Activated CD8-positive, alpha-beta T cell treated with anti-CD3 and anti-CD28 coated beads for 36 hours (primary cell): ENCODE results near the gene MTMR10. TPM values are rescaled to one million over a fixed set of nuclear protein-coding genes. Genes with fewer than 3 reads are reported as not detected.

Experiments used
- ATAC-seq: fragments of 200-7000 bp; cut with Tn5 transposase; one replicate; pipeline ENCODE4 v1.10.0; 2021; ENCODE audit warnings: mild to moderate bottlenecking, moderate library complexity
- CTCF ChIA-PET: fragments of 350-600 bp; sonication (Branson Sonifier 250); formaldehyde crosslinking; loops from one replicate; lab custom pipeline; 2021; ENCODE audit warnings: antibody characterized with exemption; lab: Charles Lee
- POLR2A ChIA-PET: fragments of 350-600 bp; sonication (Branson Sonifier 250); formaldehyde crosslinking; loops from one replicate; lab custom pipeline; 2021; ENCODE audit warnings: antibody characterized with exemption; lab: Charles Lee
- DNase-seq: peaks from one replicate; pipeline ENCODE4 v3.0.0-alpha.2; 2020
- H3K27ac Mint-ChIP-seq: one replicate; pipeline ENCODE4 v1.8.0; 2021; ENCODE audit warnings: mild to moderate bottlenecking, mixed read lengths
- H3K27me3 Mint-ChIP-seq: one replicate; pipeline ENCODE4 v1.8.0; 2021; ENCODE audit warnings: mixed read lengths
- H3K36me3 Mint-ChIP-seq: one replicate; pipeline ENCODE4 v1.8.0; 2021; ENCODE audit warnings: low read depth, mixed read lengths
- H3K4me1 Mint-ChIP-seq: one replicate; pipeline ENCODE4 v1.8.0; 2021; ENCODE audit warnings: low read depth, mixed read lengths
- H3K4me3 Mint-ChIP-seq: one replicate; pipeline ENCODE4 v1.8.0; 2021; ENCODE audit warnings: mild to moderate bottlenecking, moderate library complexity, mixed read lengths
- H3K9me3 Mint-ChIP-seq: one replicate; pipeline ENCODE4 v1.8.0; 2021; ENCODE audit warnings: mixed read lengths
- intact Hi-C: fragments of 100-400 bp; cut with micrococcal nuclease; formaldehyde crosslinking; loops from one replicate; pipeline ENCODE4 v1.10.0; 2022
- total RNA-seq, 2 experiments: library from RNA; stranded (reverse); gene quantifications; one replicate each; pipeline ENCODE4 v1.2.3, GENCODE V29; 2021
- TF ChIP-seq, protein P1 (sequence below): fragments of 200-600 bp; IDR thresholded peaks from one replicate; pipeline ENCODE4 v1.8.0; 2022; ENCODE audit warnings: antibody characterized with exemption, mild to moderate bottlenecking

MTMR10 gene
- total RNA-seq, 2 experiments from 2014 or later: 11.3 to 13.2 TPM

DNA sequence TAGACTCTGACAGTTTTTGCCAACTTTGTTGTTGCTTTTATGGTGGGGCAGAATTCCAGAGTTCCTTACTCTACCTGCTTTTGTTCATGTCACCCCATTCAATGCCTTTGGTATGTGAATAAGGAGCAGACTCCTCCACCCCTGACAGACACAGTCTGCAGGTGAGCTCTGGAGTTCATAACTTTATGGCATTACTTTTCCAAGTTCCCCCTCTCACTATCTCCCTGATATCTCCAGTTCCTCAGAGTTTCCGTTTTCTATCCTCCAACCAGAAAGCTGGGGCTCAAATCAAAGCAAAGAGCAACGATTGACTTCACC, 23.1 kb upstream of the MTMR10 start:
- Mint-ChIP-seq H3K36me3 (peaks cover 6% of the 10 kb centered on the region), H3K27ac (peak overlapping the region; percentile 57), H3K27me3 (no peaks in the 10 kb centered on the region), H3K4me3 (no peak overlapping the region), H3K9me3 (peaks cover 12% of the 10 kb centered on the region), H3K4me1 (peaks cover 17% of the 10 kb centered on the region)
- ATAC-seq (no peak), DNase-seq (no peak)
- ChIA-PET POLR2A (interaction anchor here (0.6 to 2.5 kb wide), 3 partner anchors 11 to 23 kb away, joined by 3 to 7 read pairs (median 4); partner anchors contain the start of gene MTMR10), CTCF (interaction anchor here (1.3 to 3.2 kb wide), 5 partner anchors 26 to 474 kb away, joined by 3 to 17 read pairs (median 3); no protein-coding TSS in a partner anchor)
- TF ChIP-seq, protein P1, sequence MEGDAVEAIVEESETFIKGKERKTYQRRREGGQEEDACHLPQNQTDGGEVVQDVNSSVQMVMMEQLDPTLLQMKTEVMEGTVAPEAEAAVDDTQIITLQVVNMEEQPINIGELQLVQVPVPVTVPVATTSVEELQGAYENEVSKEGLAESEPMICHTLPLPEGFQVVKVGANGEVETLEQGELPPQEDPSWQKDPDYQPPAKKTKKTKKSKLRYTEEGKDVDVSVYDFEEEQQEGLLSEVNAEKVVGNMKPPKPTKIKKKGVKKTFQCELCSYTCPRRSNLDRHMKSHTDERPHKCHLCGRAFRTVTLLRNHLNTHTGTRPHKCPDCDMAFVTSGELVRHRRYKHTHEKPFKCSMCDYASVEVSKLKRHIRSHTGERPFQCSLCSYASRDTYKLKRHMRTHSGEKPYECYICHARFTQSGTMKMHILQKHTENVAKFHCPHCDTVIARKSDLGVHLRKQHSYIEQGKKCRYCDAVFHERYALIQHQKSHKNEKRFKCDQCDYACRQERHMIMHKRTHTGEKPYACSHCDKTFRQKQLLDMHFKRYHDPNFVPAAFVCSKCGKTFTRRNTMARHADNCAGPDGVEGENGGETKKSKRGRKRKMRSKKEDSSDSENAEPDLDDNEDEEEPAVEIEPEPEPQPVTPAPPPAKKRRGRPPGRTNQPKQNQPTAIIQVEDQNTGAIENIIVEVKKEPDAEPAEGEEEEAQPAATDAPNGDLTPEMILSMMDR: no peak
- intact Hi-C loops: no loop called here

DNA sequence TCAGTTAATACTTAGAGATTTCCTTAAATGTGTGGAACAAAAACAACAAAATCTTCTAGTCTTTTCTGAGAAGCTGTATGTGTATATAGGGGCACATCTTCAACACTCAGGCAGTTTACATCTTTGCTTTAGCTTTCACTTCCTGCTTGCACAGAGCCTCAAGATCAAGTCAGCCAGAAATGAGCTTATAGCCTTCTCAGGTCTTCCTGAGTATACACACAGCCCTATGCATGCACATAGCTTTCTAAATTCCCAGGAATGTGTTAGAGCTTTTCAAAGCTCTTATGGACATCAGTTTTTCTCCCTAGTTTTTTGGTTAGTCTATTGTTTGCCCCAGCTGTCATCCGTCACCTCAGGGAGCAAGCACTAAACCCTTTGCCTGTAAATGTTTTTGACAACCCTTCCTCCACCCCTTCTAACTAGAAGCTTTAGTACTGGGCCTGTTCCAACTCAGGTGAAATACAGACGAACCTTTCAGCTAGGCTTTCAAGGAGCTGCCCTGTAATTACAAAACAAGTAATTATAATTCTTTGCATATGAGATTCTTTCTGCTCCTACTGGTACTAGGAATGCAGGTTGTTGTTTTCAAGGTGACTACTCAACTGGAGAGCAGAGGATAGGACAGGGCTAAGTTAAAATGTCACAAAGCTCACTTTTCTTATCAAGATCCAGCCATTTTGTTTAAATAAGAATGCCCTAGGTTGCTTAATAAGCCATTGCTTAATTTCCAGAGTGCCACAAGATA, 22.6 kb upstream of the MTMR10 start:
- Mint-ChIP-seq H3K27ac (peak overlapping the region; percentile 57), H3K9me3 (peaks cover 12% of the 10 kb centered on the region), H3K27me3 (no peaks in the 10 kb centered on the region), H3K4me3 (no peak overlapping the region), H3K36me3 (peaks cover 6% of the 10 kb centered on the region), H3K4me1 (peaks cover 17% of the 10 kb centered on the region)
- TF ChIP-seq, protein P1: no peak
- ChIA-PET CTCF (interaction anchor here (0.6 to 3.2 kb wide), 8 partner anchors 12 to 475 kb away, joined by 3 to 17 read pairs (median 3); no protein-coding TSS in a partner anchor), POLR2A (interaction anchor here (0.6 to 2.5 kb wide), 4 partner anchors 11 to 22 kb away, joined by 3 to 7 read pairs (median 4); partner anchors contain the start of gene MTMR10)
- DNase-seq (no peak), ATAC-seq (peak; percentile 68)
- intact Hi-C loops: no loop called here

DNA sequence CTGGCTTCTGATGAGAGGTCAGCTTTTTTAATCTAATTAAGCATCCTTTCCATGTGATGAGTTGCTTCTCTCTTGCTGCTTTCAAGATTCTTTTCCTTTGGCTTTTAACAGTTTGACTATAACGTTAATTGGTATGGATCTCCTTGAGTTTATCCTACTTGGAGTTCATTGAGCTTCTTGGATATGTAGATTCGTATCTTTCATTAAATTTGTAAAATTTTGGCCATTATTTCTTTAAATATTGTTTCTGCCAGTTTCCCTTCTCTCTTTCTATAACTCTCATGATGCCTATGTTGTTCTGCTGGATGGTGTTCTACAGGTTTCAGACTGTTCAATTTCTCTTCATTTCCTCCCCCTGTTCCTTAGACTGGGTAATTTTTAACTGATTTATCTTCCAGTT, 21.0 kb upstream of the MTMR10 start:
- DNase-seq (no peak), ATAC-seq (no peak)
- no peaks in the 10 kb centered on the region for H3K27me3 Mint-ChIP-seq
- H3K4me1 Mint-ChIP-seq: peaks cover 17% of the 10 kb centered on the region
- peaks cover 12% of the 10 kb centered on the region for H3K9me3 Mint-ChIP-seq
- POLR2A ChIA-PET: interaction anchor here (2.5 kb wide), 1 partner anchor 21 kb away, joined by 7 read pairs; the partner anchor contains the start of gene MTMR10
- H3K36me3 Mint-ChIP-seq: peaks cover 6% of the 10 kb centered on the region
- H3K27ac Mint-ChIP-seq: no peak overlapping the region
- CTCF ChIA-PET: interaction anchor here (0.6 to 1.3 kb wide), 2 partner anchors 14 to 154 kb away, joined by 3 to 4 read pairs; no protein-coding TSS in a partner anchor
- TF ChIP-seq, protein P1: no peak
- intact Hi-C loops: no loop called here
- H3K4me3 Mint-ChIP-seq: no peak overlapping the region

DNA sequence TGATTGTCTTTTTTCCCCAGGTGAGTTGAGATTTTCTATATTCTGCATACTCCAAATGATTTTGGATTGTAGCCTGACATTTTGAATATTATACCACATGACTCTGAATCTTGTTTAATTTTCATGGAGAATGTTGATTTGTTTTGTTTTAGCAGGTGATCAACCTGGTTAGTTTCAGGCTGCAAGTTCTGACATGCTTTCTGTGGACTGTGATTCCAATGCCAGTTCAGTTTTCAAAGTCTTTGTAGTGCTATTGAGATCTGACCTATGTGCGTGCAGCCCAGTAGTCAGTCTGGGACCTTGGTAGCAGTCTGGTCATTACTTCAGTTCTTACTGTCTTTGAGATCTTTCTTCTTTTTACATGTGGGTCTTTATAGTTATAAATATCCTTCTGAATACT, 18.6 kb upstream of the MTMR10 start:
- CTCF ChIA-PET: no interaction called here
- H3K27me3 Mint-ChIP-seq: peaks cover 2% of the 10 kb centered on the region
- intact Hi-C loops: no loop called here
- H3K27ac Mint-ChIP-seq: no peak overlapping the region
- TF ChIP-seq, protein P1: no peak
- ATAC-seq (no peak), DNase-seq (no peak)
- peaks cover 22% of the 10 kb centered on the region for H3K4me1 Mint-ChIP-seq
- H3K4me3 Mint-ChIP-seq: no peak overlapping the region
- H3K9me3 Mint-ChIP-seq: peaks cover 12% of the 10 kb centered on the region
- H3K36me3 Mint-ChIP-seq: peaks cover 6% of the 10 kb centered on the region
- POLR2A ChIA-PET: no interaction called here

DNA sequence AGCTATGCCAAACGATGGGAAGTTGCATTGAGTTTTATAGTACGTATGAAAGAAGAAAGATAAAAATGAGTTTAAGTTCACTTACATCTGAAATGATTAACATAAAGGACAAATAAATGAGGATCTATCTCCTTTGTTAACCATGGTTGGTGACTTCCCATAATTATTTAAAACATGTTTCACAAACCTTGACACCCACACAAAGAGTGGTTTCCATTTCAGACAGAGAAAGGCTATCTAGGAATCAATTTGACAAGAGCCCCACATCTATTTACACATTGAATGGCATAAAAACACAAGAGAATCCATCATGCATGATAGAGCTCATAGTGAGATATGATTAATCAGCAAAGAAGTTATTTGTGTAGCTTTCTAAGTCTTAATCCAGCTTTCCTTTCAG, 14.2 kb upstream of the MTMR10 start:
- Mint-ChIP-seq H3K4me3 (no peak overlapping the region), H3K27ac (no peak overlapping the region), H3K36me3 (no peaks in the 10 kb centered on the region), H3K27me3 (peaks cover 2% of the 10 kb centered on the region), H3K9me3 (no peaks in the 10 kb centered on the region), H3K4me1 (peaks cover 13% of the 10 kb centered on the region)
- DNase-seq (no peak), ATAC-seq (no peak)
- intact Hi-C loops: no loop called here
- TF ChIP-seq, protein P1: no peak
- POLR2A ChIA-PET: interaction anchor here (0.6 kb wide), 1 partner anchor 14 kb away, joined by 4 read pairs; no protein-coding TSS in a partner anchor
- CTCF ChIA-PET: no interaction called here
